Measurements from ENCODE around the gene CST4. TPM values are rescaled to one million over a fixed set of nuclear protein-coding genes. Genes with fewer than 3 reads are reported as not detected.

The CST4 gene
- total and polyA plus RNA-seq, 2 experiments from 2014 or later: 0.23 TPM; not detected in 1

- H4K20me1 ChIP-seq (ENCODE audit: insufficient read depth, poor library complexity, severe bottlenecking): no peaks in the 10 kb centered on the region
- DNase-seq (ENCODE audit: low spot score): no peak
- H3K9me2 ChIP-seq (replicated peaks; ENCODE audit: insufficient read depth): no peaks in the 10 kb centered on the region
- 95% methylated on average over 2 of the region's 2 CpGs for whole genome bisulfite sequencing (ENCODE audit: low lambda C conversion rate, missing lambda C conversion rate)
- H2AFZ ChIP-seq: no peak overlapping the region
- H3K4me2 ChIP-seq: no peak overlapping the region
- H3K4me3 ChIP-seq: no peak overlapping the region
- no peaks in the 10 kb centered on the region for H3K27me3 ChIP-seq
- no peaks in the 10 kb centered on the region for H3K36me3 ChIP-seq (replicated peaks; ENCODE audit: insufficient read depth, low read depth)
- no peaks in the 10 kb centered on the region for H3K4me1 ChIP-seq (ENCODE audit: insufficient read depth)
- H3K9me3 ChIP-seq (ENCODE audit: low read depth): no peaks in the 10 kb centered on the region
- H3K27ac ChIP-seq: no peak overlapping the region
- TF ChIP-seq, protein P1, sequence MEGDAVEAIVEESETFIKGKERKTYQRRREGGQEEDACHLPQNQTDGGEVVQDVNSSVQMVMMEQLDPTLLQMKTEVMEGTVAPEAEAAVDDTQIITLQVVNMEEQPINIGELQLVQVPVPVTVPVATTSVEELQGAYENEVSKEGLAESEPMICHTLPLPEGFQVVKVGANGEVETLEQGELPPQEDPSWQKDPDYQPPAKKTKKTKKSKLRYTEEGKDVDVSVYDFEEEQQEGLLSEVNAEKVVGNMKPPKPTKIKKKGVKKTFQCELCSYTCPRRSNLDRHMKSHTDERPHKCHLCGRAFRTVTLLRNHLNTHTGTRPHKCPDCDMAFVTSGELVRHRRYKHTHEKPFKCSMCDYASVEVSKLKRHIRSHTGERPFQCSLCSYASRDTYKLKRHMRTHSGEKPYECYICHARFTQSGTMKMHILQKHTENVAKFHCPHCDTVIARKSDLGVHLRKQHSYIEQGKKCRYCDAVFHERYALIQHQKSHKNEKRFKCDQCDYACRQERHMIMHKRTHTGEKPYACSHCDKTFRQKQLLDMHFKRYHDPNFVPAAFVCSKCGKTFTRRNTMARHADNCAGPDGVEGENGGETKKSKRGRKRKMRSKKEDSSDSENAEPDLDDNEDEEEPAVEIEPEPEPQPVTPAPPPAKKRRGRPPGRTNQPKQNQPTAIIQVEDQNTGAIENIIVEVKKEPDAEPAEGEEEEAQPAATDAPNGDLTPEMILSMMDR (IDR thresholded peaks at IDR 0.05; ENCODE audit: poor library complexity): no peak
- TF ChIP-seq EZH2phosphoT487 (IDR thresholded peaks at IDR 0.05; ENCODE audit: low read depth, severe bottlenecking, unreplicated experiment): no peak
- TF ChIP-seq EZH2 (IDR thresholded peaks at IDR 0.05; ENCODE audit: borderline replicate concordance): no peak
- H3K79me2 ChIP-seq: no peaks in the 10 kb centered on the region
Measured at GRCh38 chr20:23683281-23683680, 5.6 kb downstream of the CST4 start.

- no peak overlapping the region for H3K4me2 ChIP-seq
- H4K20me1 ChIP-seq (ENCODE audit: insufficient read depth, poor library complexity, severe bottlenecking): no peaks in the 10 kb centered on the region
- no peak overlapping the region for H2AFZ ChIP-seq
- H3K36me3 ChIP-seq (replicated peaks; ENCODE audit: insufficient read depth, low read depth): no peaks in the 10 kb centered on the region
- no peaks in the 10 kb centered on the region for H3K9me3 ChIP-seq (ENCODE audit: low read depth)
- no peak overlapping the region for H3K27ac ChIP-seq
- TF ChIP-seq EZH2 (IDR thresholded peaks at IDR 0.05; ENCODE audit: borderline replicate concordance) (no peak), EZH2phosphoT487 (IDR thresholded peaks at IDR 0.05; ENCODE audit: low read depth, severe bottlenecking, unreplicated experiment) (no peak)
- TF ChIP-seq, protein P1 (IDR thresholded peaks at IDR 0.05; ENCODE audit: poor library complexity): no peak
- no peaks in the 10 kb centered on the region for H3K79me2 ChIP-seq
- DNase-seq (ENCODE audit: low spot score): no peak
- H3K9me2 ChIP-seq (replicated peaks; ENCODE audit: insufficient read depth): no peaks in the 10 kb centered on the region
- H3K4me1 ChIP-seq (ENCODE audit: insufficient read depth): no peaks in the 10 kb centered on the region
- no peak overlapping the region for H3K4me3 ChIP-seq
- peaks cover 9% of the 10 kb centered on the region for H3K27me3 ChIP-seq
Measured at GRCh38 chr20:23680146-23680545, 8.7 kb downstream of the CST4 start.

- Histone ChIP-seq H3K4me1 (ENCODE audit: insufficient read depth) (no peaks in the 10 kb centered on the region), H3K27me3 (peaks cover 9% of the 10 kb centered on the region), H3K9me2 (replicated peaks; ENCODE audit: insufficient read depth) (no peaks in the 10 kb centered on the region), H4K20me1 (ENCODE audit: insufficient read depth, poor library complexity, severe bottlenecking) (no peaks in the 10 kb centered on the region), H3K4me2 (no peak overlapping the region), H2AFZ (no peak overlapping the region), H3K4me3 (no peak overlapping the region), H3K79me2 (no peaks in the 10 kb centered on the region), H3K36me3 (replicated peaks; ENCODE audit: insufficient read depth, low read depth) (no peaks in the 10 kb centered on the region), H3K9me3 (ENCODE audit: low read depth) (no peaks in the 10 kb centered on the region), H3K27ac (no peak overlapping the region)
- TF ChIP-seq, protein P1 (IDR thresholded peaks at IDR 0.05; ENCODE audit: poor library complexity): no peak
- no peak for TF ChIP-seq EZH2phosphoT487 (IDR thresholded peaks at IDR 0.05; ENCODE audit: low read depth, severe bottlenecking, unreplicated experiment)
- TF ChIP-seq EZH2 (IDR thresholded peaks at IDR 0.05; ENCODE audit: borderline replicate concordance): no peak
- WGBS (ENCODE audit: low lambda C conversion rate, missing lambda C conversion rate): 94% methylated on average over 6 of the region's 7 CpGs
- DNase-seq (ENCODE audit: low spot score): no peak
Measured at GRCh38 chr20:23679133-23680092, 9.4 kb downstream of the CST4 start.

Measured in hepatocyte (in vitro differentiated cells).